HUES48 (cell line): Measurements from ENCODE around the gene ZNF532.
A peak's percentile ranks its signal among the peaks of the same experiment; 100 is the strongest.

Experiments used
- H3K27ac ChIP-seq: one replicate; pipeline ENCODE4 v1.7.0; 2013; ENCODE audit warnings: low read depth, low read length, inconsistent platforms
- H3K27me3 ChIP-seq: 2 replicates; pipeline ENCODE4 v1.6.1; 2013; ENCODE audit warnings: mild to moderate bottlenecking, low read length; ENCODE audit not compliant: control insufficient read depth, insufficient read depth
- H3K36me3 ChIP-seq: 2 replicates; pipeline ENCODE4 v1.6.1; 2013; ENCODE audit warnings: low read length; ENCODE audit not compliant: control insufficient read depth, insufficient read depth
- H3K4me1 ChIP-seq: 2 replicates; pipeline ENCODE4 v1.6.1; 2013; ENCODE audit warnings: mild to moderate bottlenecking, low read length; ENCODE audit not compliant: control insufficient read depth, insufficient read depth
- H3K4me3 ChIP-seq: 2 replicates; pipeline ENCODE4 v1.5.1; 2013; ENCODE audit warnings: mild to moderate bottlenecking, low read depth, low read length
- H3K9ac ChIP-seq: 2 replicates; pipeline ENCODE4 v1.6.1; 2013; ENCODE audit warnings: mild to moderate bottlenecking, low read depth, low read length, moderate library complexity
- H3K9me3 ChIP-seq: 2 replicates; pipeline ENCODE4 v1.6.1; 2013; ENCODE audit warnings: low read length; ENCODE audit not compliant: control insufficient read depth, insufficient read depth

ZNF532 gene

DNA sequence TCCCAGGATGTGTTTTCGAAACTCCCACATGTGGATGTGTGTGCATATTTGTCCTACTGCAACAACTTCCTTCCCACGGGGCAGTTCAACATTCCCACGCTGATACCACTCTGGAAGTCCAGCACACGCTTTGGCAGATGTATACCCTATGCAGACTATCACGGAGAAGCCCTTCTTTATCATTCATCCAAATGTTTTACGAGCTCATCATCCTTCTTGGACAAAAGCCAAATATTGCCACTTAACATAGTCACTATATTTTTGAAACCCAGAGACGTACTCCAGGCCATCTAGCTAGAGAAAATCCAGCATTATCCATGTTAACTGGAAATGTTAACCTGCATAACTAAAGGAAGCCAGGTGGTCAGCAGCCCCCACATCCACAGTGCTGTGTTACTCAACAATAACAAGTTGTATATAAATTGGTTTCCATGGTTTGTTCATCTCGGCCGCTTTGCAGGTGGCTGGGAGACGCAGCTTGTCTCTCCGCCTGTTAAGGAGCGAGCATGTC is 131.5 kb downstream of the ZNF532 start:
- Histone ChIP-seq H3K27me3 (no peaks in the 10 kb centered on the region), H3K4me1 (peaks cover 14% of the 10 kb centered on the region; the same call in 1 of the 2 replicates), H3K36me3 (no peaks in the 10 kb centered on the region), H3K9ac (no peak overlapping the region), H3K27ac (no peak overlapping the region), H3K9me3 (no peaks in the 10 kb centered on the region), H3K4me3 (no peak overlapping the region)

DNA sequence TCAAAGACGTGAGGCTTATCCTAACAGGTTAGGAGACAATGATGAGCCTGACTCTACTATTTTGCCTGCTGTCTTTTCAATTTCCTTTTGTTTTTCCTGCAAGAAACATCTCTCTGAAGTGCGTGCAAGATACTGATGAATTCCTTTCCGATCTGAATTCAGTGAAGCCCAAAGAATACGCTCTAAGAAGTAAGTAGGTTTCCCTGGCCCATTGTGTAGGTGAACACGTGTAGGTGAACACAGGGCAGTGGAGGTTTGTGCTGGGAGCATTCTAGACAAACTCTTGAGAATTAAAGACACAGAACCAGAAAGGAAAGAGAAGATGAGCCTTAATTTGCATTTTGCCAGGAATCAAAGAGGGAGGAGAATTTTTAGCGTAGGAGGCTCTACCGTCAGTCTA is 132.0 kb downstream of the ZNF532 start:
- no peaks in the 10 kb centered on the region for H3K36me3 ChIP-seq
- no peaks in the 10 kb centered on the region for H3K27me3 ChIP-seq
- H3K27ac ChIP-seq, result no peak overlapping the region
- H3K4me3 ChIP-seq, result no peak overlapping the region
- H3K9me3 ChIP-seq, result no peaks in the 10 kb centered on the region
- H3K4me1 ChIP-seq, result peaks cover 18% of the 10 kb centered on the region
- no peak overlapping the region for H3K9ac ChIP-seq

DNA sequence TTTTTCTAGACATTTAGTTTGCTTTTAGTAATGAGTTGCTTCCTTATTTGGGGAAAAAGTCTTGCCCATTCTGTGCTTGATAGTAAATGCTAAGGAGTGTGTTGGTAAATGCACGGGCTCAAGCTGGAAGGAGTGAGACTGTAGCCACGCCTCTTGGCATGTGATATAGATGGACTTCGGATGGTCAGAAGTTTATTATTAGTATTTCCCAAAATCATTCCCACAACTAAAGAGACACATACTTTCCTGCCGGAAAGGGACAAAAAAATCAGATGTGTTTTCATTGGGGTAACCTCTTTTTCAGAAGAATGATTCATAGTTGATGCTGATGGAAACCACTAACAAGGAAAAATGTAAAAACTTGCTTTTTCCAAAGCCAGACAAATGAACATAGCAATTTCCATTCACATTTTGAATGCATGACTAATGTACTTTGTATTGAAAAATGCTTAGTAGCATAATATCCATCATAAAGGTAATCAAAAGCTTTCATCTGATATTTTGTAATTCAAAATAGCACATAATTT is 133.2 kb downstream of the ZNF532 start:
- Histone ChIP-seq H3K36me3 (no peaks in the 10 kb centered on the region), H3K9ac (no peak overlapping the region), H3K9me3 (no peaks in the 10 kb centered on the region), H3K4me1 (peaks cover 18% of the 10 kb centered on the region), H3K27ac (no peak overlapping the region), H3K27me3 (no peaks in the 10 kb centered on the region), H3K4me3 (no peak overlapping the region)

DNA sequence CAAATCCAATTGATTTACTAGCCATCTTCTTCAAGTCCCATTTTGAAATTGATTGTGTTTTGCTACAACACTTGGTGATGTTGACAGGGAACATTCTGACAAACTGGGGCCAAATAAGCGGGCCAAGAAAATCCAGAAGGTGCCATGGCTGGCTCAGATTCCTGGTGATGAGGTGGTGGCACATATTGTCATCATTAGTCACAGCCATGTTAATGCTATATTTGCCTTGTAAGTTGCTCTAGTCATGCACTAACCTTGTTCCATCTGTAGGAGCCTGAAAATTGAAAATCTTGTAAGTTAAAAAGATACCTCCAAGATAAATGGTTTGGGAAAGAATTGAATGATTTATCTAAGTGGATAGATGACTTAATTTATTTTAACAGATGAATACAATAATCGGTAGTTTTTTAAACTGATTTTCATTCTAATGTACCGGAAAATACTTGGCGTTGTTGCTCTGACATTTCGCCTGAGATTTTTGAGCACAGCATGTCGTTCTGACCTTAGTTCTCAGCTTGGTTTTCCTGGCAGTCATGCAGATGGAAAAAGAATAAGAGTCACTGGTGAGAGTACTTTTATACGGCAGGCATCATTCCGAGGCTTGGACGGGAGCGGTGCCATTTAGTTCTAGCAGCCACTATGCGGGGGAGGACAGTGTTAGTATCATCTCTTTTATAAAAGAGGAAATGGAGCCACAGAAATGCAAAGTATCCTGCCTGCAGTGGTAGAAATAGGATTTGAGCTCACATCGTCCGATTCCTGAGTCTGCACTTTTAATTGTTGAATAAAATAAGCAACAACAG is 133.9 kb downstream of the ZNF532 start:
- no peaks in the 10 kb centered on the region for H3K9me3 ChIP-seq
- no peak overlapping the region for H3K4me3 ChIP-seq
- no peak overlapping the region for H3K27ac ChIP-seq
- no peak overlapping the region for H3K9ac ChIP-seq
- H3K27me3 ChIP-seq, result no peaks in the 10 kb centered on the region
- peaks cover 18% of the 10 kb centered on the region for H3K4me1 ChIP-seq
- H3K36me3 ChIP-seq, result no peaks in the 10 kb centered on the region

DNA sequence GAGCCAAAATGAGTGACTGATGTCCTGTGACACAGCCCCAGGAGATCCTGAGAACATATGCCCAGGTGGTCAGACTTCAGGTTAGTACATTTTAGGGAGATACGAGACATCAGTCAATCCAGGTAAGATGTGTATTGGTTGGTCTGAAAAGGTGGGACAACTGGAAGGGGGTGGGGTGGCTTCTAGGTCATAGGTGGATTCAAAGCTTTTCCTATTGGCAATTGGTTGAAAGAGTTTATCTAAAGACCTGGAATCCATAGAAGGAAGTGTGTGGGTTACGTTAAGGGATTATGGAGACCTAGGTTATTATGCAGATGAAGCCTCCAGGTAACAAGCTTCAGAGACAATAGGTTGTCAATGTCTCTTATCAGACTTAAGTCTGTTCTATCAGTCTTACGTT is 136.5 kb downstream of the ZNF532 start:
- Histone ChIP-seq H3K4me3 (no peak overlapping the region), H3K4me1 (peaks cover 20% of the 10 kb centered on the region), H3K9me3 (no peaks in the 10 kb centered on the region), H3K27ac (no peak overlapping the region), H3K9ac (no peak overlapping the region), H3K27me3 (no peaks in the 10 kb centered on the region), H3K36me3 (no peaks in the 10 kb centered on the region)

DNA sequence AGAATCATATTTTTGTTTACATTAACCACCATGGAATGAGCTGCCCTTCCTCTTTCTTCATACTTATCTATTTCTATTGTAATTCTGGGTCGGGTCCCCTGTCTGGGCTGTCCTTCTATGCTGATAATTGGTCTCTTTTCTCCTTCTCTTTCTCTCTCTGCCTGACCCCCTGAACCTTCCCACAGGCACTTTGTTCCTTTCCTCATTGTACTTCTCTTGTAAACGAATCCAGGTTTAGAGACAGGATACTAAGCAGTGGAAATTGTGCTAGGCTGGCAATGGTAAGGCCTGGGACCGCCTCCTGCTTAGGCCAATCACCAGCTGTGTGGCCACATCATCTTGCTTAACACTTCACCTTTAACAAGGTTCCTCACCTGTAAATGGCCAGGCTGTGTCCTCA is 137.0 kb downstream of the ZNF532 start:
- no peaks in the 10 kb centered on the region for H3K36me3 ChIP-seq
- H3K9me3 ChIP-seq, result no peaks in the 10 kb centered on the region
- H3K9ac ChIP-seq, result no peak overlapping the region
- peaks cover 15% of the 10 kb centered on the region for H3K4me1 ChIP-seq
- H3K27me3 ChIP-seq, result no peaks in the 10 kb centered on the region
- no peak overlapping the region for H3K27ac ChIP-seq
- no peak overlapping the region for H3K4me3 ChIP-seq

DNA sequence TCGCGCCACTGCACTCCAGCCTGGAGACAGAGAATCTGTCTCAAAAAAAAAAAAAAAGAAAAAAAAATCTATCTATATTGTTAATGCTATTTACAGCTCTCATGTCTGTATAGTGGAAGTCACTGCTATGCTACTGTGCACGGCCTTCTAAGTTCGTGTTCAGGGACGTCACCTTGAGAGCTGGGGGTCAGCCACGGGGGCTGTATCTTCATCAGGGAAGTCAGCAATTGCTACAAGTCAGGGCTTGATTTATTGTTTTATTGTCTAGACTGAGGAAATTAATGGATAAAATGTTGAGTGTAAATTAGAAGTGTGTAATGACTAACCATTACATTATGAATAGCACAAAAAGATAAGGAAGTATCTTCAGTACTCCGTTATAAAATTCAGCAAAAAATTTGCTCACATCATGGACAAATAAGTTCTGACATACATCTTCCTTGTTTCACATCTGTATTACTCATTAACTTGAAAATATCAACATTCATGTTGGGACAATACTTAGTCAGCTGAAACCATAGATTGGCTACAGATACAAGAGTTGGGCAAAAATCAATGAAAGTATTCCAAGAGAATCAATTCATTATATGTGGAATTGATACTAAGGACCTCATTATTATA is 138.4 kb downstream of the ZNF532 start:
- Histone ChIP-seq H3K27ac (no peak overlapping the region), H3K9ac (no peak overlapping the region), H3K36me3 (no peaks in the 10 kb centered on the region), H3K9me3 (no peaks in the 10 kb centered on the region), H3K4me1 (peaks cover 12% of the 10 kb centered on the region), H3K27me3 (no peaks in the 10 kb centered on the region), H3K4me3 (no peak overlapping the region)

DNA sequence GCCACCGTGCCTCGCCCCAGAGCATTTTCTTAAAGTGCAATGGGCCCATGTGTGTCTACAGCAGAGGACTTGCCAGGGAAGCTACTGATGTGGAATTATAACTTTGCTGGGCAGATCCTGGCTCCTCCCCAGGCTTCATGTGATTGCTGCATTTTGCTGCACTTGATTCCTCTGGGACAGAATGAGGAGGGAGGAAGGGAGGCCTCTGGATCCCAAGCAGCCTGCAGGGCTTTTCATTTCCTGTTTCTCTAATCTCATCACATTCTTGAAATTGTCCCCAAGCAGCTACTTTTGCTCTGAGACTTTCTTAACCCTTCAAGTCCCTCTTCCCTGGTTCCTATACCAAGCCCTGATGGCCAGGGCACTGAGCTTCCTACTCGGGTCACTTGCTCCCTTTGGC is 140.6 kb downstream of the ZNF532 start:
- Histone ChIP-seq H3K4me3 (no peak overlapping the region), H3K9me3 (no peaks in the 10 kb centered on the region), H3K36me3 (no peaks in the 10 kb centered on the region), H3K27ac (no peak overlapping the region), H3K9ac (no peak overlapping the region), H3K27me3 (no peaks in the 10 kb centered on the region), H3K4me1 (peaks cover 19% of the 10 kb centered on the region)

DNA sequence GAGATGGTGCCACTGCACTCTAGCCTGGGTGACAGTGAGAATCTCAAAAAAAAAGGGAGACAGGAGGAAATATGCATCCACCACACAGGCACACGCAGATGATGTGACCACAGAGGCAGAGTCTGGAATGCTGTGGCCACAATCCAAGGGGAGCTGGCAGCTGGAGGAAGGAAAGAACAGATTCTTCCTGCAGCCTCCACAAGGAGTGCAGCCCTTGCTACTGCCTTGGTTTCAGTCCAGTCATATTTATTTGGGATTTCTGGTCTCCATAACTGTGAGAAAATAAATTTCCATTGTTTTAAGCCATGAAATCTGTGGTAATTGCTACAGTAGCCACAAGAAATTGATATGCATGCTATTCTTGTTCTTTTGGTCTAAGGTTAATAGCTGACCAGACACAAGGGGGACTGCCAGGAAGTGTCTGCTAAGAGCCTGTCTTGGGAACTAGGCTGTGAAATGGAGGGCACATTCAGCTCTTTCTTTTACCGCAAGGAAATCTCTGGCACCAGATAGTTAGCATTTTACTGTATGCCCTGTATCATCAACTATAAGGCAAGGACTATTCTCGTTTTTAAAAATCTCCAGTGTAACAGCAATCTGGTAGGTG is 141.9 kb downstream of the ZNF532 start:
- Histone ChIP-seq H3K4me3 (no peak overlapping the region), H3K9me3 (no peaks in the 10 kb centered on the region), H3K36me3 (no peaks in the 10 kb centered on the region), H3K27me3 (no peaks in the 10 kb centered on the region), H3K4me1 (peaks cover 16% of the 10 kb centered on the region), H3K27ac (no peak overlapping the region), H3K9ac (no peak overlapping the region)

DNA sequence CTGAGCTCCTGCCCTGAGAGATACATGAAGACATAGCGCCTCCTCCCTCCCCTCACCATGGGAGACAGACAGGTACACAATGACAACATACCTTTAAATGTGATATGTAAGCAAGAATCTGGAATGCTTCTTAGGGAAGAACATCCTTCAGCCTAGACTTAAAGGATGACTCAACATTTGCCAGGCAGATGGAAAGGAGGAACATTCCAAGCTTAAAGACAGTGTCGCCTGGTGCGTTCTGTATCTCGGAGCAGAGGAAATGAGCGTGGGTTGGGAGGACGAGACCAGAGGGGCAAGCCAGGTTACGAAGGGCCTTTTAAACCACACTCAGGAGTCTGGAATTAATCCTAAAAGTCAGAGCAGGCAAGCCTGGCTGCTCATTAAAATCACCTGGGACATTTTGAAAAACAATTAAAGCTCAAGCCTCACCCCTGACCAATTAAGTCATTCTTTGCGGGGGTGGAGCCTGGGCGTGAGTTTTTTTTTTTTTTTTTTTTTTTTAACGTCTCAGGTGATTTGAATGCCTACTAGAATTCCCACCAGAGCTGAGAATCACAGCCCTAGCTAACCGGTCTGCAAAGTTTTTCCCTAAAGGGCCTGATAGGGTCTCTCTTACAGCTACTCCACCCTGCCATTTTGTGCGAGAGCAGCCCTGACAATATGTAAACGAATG is 143.8 kb downstream of the ZNF532 start:
- Histone ChIP-seq H3K9ac (no peak overlapping the region), H3K4me3 (peak overlapping the region; percentile 1; the same call in 1 of the 2 replicates)

More for the DNA sequence above, 143.8 kb downstream of the ZNF532 start:
- Histone ChIP-seq H3K36me3 (no peaks in the 10 kb centered on the region), H3K4me1 (peaks cover 19% of the 10 kb centered on the region), H3K9me3 (no peaks in the 10 kb centered on the region), H3K27ac (peak overlapping the region; percentile 85), H3K27me3 (no peaks in the 10 kb centered on the region)
